GM10847 (cell line): ENCODE results near the gene FCRL2.

Experiments used
- POLR2A ChIP-seq: IDR thresholded peaks from 2 replicates; pipeline ENCODE4 v1.6.1; 2011; ENCODE audit not compliant: insufficient read length; ENCODE audit errors: extremely low read depth

Gene FCRL2

DNA sequence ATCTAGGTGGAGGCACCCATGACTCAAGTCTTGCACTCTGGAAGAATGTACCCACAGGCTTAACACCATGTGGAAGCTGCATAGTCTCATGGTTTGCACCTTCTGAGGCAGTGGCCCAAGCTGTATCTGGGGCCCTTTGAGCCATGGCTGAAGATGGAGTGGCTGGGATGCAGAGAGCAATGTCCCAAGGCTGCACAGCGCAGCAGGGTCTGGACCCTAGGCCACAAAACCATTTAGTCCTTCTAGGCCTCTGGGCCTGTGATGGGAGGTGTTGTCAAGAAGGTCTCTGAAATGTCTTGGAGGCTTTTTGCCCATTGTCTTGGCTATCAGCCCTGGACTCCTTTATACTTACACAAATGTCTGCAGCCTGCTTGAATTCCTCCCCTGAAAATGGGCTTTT, 54.9 kb downstream of the FCRL2 start:
- TF ChIP-seq POLR2A: no peak

DNA sequence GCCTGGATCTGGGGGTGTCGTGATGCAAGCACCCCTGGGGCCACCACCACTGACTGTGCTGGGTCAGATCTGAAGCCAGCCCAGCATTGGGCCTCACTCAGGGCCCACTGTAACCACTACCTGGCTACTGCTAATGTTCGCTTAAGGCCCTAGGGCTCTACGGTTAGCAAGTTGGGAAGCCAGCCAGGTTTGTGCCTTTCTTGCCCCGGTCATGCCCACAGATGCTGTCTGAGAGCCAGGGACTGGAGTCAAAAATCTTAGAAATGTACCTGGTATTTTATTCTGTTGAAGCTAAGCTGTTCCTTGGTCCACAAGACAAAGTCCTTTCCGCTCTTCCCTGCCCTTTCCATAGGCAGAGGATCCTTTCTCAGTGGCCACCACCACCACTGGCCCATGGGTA, 61.2 kb downstream of the FCRL2 start:
- TF ChIP-seq POLR2A: no peak

DNA sequence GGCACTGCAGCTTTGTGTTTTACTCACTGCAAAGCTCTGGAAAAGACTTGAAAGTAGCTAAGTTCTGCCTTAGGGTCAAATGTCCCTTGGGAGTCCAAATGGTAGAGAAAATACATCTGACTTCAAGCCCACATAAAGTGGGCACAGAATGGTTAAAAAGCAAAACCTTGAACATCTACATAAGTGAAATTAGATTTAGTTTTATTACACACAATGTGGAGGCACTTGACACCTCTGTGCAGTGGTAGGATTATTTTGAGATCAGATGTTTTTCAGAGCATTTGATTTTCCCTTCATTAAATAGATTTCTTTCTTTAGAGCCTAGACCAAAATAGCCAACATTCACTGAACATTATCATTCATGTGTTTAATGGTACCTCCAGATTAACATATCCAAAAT, 65.1 kb downstream of the FCRL2 start:
- TF ChIP-seq POLR2A: no peak

DNA sequence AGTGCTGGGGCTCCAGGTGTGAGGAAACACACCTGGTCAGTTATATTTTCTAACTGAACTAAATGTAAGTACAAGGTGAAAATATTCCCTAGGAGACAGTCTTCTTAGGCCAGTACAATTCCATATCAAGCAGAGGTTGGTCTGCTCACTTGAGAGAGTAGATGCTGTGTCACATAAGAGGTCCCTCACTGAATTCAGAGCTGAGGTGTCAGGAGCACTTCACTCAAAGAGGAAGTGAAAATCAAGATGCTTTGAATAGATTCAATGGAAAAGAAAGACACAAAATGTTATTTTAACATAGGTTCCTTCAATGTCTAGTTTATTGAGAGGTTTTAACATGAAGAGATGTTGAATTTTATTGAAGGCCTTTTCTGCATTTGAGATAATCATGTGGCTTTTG, 72.1 kb downstream of the FCRL2 start:
- no peak for TF ChIP-seq POLR2A

DNA sequence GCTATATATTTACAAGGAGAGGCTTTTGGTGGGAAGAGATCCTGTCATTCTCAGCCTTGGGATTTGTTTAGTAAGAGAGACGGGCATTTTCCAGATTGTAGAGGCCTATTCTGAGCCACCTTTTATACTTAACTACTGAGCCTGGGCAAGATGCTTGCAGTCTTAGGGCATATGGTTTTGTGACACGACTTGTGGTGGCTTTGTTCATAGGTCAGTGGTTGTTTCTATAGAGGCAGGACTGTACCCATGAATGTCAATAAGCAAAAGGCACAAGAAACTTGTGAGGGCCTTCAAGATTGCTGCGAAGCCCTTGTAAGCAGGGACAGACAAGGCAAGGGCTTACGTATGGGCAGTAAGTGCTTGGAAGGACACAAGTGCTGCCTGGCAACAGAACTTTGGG, 73.0 kb downstream of the FCRL2 start:
- TF ChIP-seq POLR2A: no peak

DNA sequence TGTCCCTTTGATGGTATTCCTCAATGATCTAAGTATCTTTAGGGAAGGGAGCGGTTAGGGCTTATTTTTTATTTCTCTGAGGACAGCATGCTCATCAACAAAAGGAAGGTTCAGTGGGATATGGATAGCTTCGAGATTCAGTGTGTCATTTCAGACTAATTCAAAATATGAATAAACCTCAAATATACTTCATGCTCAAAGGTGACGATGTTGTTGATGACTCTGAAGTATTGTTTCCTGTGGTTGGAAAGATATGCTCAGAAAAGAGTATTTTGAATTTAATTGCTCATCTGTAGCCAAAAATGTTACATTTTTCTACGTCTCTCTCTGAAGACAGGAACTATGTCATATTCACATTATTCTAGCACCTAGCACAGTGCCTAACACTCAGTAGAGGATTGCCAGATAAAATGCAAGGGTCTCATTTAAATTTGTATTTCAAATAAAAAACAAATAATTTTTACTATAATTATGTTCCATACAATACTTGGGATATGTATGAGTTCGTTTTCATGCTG, 74.6 kb downstream of the FCRL2 start:
- no peak for TF ChIP-seq POLR2A

DNA sequence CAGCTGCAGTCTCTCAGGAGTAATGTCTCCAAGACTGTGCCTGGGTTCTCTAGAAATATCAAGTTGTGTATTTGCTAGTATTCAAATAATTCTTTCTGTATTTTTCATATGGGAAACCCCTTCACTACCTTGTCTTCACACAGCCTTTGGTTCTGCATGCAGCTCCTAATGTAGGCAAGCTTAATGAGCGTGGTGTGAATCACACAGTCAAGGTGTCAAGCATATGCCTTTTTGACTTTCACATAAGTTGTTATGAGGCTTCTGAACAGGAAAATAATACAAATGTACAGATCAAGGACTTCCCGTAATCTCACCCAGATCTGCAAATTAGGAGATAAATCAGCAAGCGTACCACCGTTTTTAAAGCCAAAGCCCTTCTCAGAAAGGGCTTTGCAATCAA, 76.2 kb downstream of the FCRL2 start, which contains the start of gene FCRL3:
Gene FCRL3 (minus strand): TSS at position 38 of the 400 bp plus-strand sequence. CDS start 280 bp downstream, outside the sequence.
- TF ChIP-seq POLR2A: no peak

DNA sequence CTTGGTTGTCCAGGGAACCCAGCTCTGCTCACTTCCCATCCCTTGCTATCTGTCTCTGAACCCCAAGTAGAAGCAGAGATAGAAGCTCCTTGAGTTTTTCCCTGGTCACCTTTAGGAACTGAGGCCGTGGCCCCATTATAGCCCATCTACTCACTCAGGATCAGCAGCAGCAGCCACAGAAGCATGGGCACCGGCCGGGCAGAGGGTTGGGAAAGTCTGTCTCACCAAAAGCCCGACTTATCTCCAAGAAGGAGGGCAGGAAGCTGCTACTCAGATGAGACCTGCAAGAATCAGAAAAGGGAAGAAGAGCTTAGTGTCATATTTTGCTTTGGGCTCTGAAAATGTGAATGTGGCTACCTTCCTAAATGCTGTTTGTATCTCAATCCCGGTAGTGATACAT, 76.6 kb downstream of the FCRL2 start:
- no peak for TF ChIP-seq POLR2A

DNA sequence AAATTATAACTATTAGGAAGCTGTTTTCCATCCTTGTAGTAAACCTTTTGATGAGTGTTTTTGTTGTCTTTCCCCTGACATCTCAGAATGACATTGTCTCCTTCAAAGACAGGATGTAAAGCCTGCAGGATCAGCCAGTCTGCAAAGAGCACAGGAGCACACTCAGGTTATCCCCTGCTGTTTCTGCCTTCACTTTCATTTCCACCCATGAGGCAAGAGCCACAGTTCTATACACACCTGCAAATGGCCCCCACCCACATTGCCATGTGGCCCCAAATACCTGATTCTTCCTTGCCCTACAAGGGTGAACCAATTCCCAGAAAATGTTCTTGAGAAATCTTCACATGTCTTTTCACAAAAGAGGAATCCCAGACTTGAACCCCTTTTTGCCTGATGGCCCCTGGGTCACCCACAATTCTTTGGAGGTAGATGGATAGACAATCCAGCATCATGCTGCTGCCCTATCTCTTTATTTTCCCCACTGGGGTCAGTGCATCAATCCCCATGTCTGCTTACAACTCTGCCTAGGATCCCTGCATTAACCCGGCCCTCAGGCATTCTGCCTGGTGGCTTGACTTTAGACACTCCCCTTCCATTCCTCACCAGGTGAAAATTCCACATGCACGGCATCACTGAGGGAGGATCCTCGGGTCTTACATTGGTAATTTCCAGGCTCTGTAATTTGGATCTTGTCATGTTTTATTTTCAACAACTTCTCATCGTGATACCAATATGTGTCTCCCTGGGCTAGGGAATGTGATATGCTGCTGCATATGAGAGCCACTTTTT, 79.0 kb downstream of the FCRL2 start:
- no peak for TF ChIP-seq POLR2A

DNA sequence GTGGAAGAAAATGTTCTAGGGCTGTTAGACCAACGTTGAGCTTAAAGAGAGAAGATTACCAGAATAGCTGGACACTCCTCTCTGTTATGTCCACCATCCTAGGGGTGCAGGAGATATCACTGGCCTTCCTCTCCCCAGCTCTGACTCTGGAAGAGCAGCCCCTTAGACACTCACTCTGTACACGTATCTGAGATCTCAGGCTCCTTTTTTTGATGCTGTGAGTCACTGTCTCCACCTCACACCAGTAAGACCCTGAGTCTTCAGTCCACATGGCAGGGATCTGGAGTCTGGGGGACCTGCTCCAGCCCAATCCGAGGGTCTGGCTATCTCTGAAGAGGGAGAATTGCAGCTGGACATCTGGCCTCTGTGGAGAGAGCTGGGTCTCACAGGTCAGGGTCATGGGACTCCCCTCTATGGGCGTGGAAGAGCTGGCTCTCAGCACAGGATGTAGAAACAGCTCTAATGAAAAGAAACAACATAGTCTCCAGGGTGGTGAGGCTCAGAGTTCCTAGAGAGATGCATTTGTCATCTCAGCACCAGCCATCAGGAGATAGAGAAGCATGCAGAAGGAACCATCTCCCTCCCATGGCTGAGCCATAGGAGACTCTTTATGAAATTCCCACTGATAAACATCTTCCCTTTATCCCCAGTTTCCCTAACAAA, 79.8 kb downstream of the FCRL2 start:
- no peak for TF ChIP-seq POLR2A
